ENCODE results near the gene CETP. TPM values are rescaled to one million over a fixed set of nuclear protein-coding genes. Genes with fewer than 3 reads are reported as not detected.
"Not testable (repeated sequence)": the region's sequence is repeated elsewhere in the genome, so short reads cannot be mapped to it uniquely, and the experiment has no call there.

Gene CETP
- total RNA-seq, 1 donor from 2014 or later = not detected

- no peaks in the 10 kb centered on the region for H3K36me3 Mint-ChIP-seq (ENCODE audit: unreplicated experiment)
- H3K27me3 Mint-ChIP-seq (ENCODE audit: unreplicated experiment) = peaks cover 11% of the 10 kb centered on the region
- H3K4me3 Mint-ChIP-seq (ENCODE audit: unreplicated experiment) = no peak overlapping the region
- no peak for DNase-seq
- H3K4me1 Mint-ChIP-seq (ENCODE audit: low read depth, unreplicated experiment) = peaks cover 8% of the 10 kb centered on the region
- H3K27ac Mint-ChIP-seq (ENCODE audit: unreplicated experiment) = no peak overlapping the region
- no peak for TF ChIP-seq CTCF (IDR thresholded peaks at IDR 0.05; ENCODE audit: partially characterized antibody, unreplicated experiment)
- H3K9me3 Mint-ChIP-seq (ENCODE audit: unreplicated experiment) = peaks cover 2% of the 10 kb centered on the region
Observed at GRCh38 chr16:56986361-56986760, 24.6 kb downstream of the CETP start.

- not testable (repeated sequence) for H3K9me3 Mint-ChIP-seq (ENCODE audit: unreplicated experiment); DNase-seq; H3K4me1 Mint-ChIP-seq (ENCODE audit: low read depth, unreplicated experiment); H3K4me3 Mint-ChIP-seq (ENCODE audit: unreplicated experiment); H3K36me3 Mint-ChIP-seq (ENCODE audit: unreplicated experiment); H3K27ac Mint-ChIP-seq (ENCODE audit: unreplicated experiment)
- peaks cover 11% of the 10 kb centered on the region for H3K27me3 Mint-ChIP-seq (ENCODE audit: unreplicated experiment)
Observed at GRCh38 chr16:56986908-56987307, 25.2 kb downstream of the CETP start.

GRCh38 chr16:56987692-56988091 is 25.9 kb downstream of the CETP start:
- peaks cover 2% of the 10 kb centered on the region for H3K9me3 Mint-ChIP-seq (ENCODE audit: unreplicated experiment)
- no peak overlapping the region for H3K4me3 Mint-ChIP-seq (ENCODE audit: unreplicated experiment)
- H3K27me3 Mint-ChIP-seq (ENCODE audit: unreplicated experiment) = peaks cover 11% of the 10 kb centered on the region
- no peaks in the 10 kb centered on the region for H3K36me3 Mint-ChIP-seq (ENCODE audit: unreplicated experiment)
- DNase-seq = no peak
- peaks cover 6% of the 10 kb centered on the region for H3K4me1 Mint-ChIP-seq (ENCODE audit: low read depth, unreplicated experiment)
- TF ChIP-seq CTCF (IDR thresholded peaks at IDR 0.05; ENCODE audit: partially characterized antibody, unreplicated experiment) = no peak
- H3K27ac Mint-ChIP-seq (ENCODE audit: unreplicated experiment) = no peak overlapping the region

- no peak for DNase-seq
- Mint-ChIP-seq H3K27me3 (ENCODE audit: unreplicated experiment) (peaks cover 11% of the 10 kb centered on the region), H3K9me3 (ENCODE audit: unreplicated experiment) (peaks cover 2% of the 10 kb centered on the region), H3K36me3 (ENCODE audit: unreplicated experiment) (no peaks in the 10 kb centered on the region), H3K4me1 (ENCODE audit: low read depth, unreplicated experiment) (peaks cover 3% of the 10 kb centered on the region), H3K27ac (ENCODE audit: unreplicated experiment) (no peak overlapping the region), H3K4me3 (ENCODE audit: unreplicated experiment) (no peak overlapping the region)
- no peak for TF ChIP-seq CTCF (IDR thresholded peaks at IDR 0.05; ENCODE audit: partially characterized antibody, unreplicated experiment)
Observed at GRCh38 chr16:56988161-56988947, 26.6 kb downstream of the CETP start.

GRCh38 chr16:56988948-56989945 is 27.5 kb downstream of the CETP start, which contains the start of gene NLRC5:
Gene NLRC5, plus strand, starts transcription at chr16:56989557. Its CDS starts 31,156 bp downstream, at chr16:57020713.
- H3K4me3 Mint-ChIP-seq (ENCODE audit: unreplicated experiment) = peak within 1 kb of the TSS; percentile 89
- H3K9me3 Mint-ChIP-seq (ENCODE audit: unreplicated experiment) = peaks cover 2% of the 10 kb centered on the region
- no peak within 1 kb of the TSS for H3K27ac Mint-ChIP-seq (ENCODE audit: unreplicated experiment)
- no peaks in the 10 kb centered on the region for H3K36me3 Mint-ChIP-seq (ENCODE audit: unreplicated experiment)
- peaks cover 11% of the 10 kb centered on the region for H3K27me3 Mint-ChIP-seq (ENCODE audit: unreplicated experiment)
- peaks cover 1% of the 10 kb centered on the region for H3K4me1 Mint-ChIP-seq (ENCODE audit: low read depth, unreplicated experiment)
- no peak for TF ChIP-seq CTCF (IDR thresholded peaks at IDR 0.05; ENCODE audit: partially characterized antibody, unreplicated experiment)
- DNase-seq = peak; percentile 73
